Measurements from ENCODE around the gene SATB2.

SATB2 gene

DNA sequence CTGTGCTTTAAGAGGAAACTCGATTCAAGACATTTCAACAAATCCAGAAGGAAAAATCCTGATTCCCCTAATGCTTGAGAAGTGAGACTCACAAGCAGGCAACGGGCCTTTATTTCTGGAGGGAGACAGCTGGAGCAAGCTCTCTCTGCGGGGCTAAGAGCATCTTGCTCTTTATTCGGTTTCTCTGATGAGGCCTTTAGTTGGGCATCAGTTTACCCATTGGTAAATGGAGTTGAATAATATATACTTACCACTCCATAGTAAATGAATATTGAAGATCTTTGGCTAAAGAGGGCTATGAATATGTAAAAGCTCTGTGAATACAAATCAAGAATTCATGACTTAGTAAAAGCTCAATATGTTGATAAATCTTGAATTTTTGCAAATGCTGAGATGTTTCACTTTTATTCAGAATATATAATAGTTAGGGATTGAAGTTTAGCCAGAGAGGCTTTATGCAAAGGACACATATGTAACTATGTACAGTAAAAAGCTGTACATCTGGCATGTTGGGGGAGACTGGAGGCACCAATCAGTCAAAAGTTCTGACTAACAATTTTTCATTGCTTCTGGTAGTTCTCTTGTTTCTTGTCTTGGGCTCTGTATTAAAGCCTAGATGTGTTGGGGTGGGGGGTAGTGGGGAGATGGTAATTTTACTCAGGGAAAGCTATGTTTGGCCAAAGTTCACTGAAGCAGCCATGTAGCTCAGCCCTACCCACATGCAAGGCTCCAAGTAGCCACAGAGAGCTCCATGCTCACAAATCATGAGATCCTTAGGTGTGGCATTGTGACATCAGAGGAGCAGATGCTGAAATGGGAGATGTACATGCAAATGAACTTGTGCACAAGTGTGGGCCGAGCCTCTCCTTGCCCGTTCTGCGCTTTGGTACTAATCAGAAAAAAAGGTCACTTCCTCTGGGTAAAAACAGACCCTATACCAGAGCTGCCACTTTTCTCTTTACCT, 200.2 kb downstream of the SATB2 start:
- DNase-seq (ENCODE audit: low spot score) = no peak

DNA sequence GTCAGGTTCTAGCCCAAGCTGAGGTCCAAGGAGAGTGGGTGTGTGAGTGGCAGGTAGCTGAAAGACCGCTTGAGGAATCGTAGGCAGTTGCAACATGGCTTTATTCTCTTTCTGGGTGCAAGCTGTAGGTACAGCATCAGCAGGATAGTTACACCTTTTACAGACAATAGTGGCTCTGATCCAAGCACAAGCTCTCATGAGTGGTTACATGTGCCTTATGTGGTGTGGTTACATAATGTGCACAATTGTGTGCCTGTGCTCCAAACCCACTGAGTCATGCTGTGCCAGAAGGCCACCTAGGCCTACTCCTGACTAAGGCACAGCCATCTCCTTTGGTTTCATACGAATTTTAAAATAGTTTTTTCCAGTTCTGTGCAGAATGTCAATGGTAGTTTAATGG, 227.6 kb downstream of the SATB2 start:
- DNase-seq (ENCODE audit: low spot score) = no peak

DNA sequence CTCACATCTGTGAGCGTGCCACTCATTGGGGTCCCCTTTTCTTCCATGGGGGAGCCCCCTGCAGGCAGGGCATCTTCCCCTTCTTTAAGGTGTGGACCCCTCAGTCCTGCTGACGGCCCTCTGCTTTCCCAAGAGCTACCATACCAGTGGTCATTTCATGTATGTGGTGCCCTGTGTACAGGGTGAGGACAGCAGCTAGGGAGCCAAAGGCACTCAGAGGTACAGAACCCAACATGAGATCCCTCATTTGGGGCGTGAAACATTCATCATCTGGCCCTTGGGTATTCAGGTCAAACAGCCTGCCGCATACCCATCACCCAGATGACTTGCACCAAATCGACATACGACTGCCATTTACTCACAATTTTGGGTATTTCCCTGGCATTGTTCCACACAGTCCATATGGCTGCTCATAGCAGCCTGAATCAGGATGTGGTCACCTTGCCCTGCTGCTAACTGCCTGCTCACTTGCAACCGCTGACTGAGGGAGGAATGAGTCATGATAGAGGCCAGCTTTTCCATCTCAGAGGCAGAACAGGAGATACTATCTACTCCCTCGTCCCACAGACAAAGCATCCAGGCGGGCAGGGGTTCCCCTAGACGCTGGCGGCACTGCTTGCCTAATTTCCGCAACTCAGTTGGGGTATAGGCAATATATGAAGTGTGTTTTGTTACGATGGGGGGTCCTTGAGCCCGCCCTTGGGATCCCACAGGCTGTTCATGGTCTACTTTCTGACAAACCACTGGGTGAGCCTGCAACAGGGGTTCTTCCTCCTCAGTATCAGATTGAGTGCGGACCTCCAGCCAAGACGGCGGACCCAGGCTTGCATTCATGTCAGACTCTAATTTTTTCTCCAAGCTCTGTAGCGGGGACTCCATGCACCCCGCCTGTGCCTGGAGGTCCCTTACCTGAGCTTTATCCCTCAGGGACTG, 228.6 kb downstream of the SATB2 start:
- DNase-seq (ENCODE audit: low spot score) = no peak

DNA sequence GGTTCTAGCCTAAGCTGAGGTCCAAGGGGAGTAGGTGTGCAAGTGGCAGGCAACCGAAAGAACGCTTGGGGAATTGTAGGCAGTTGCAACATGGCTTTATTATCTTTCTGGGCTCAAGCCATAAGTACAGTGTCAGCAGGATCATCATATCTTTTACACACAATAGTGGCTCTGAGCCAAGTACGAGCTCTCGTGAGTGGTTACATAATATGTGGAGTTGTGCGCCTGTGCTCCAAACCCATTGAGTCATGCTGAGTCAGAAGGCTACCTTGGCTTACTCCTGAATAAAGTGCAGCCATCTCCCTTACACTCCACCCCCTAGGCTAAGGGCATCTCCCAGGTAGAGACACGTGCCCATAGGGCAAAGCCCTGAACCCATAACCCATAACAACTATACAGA, 233.9 kb downstream of the SATB2 start:
- no peak for DNase-seq (ENCODE audit: low spot score)

DNA sequence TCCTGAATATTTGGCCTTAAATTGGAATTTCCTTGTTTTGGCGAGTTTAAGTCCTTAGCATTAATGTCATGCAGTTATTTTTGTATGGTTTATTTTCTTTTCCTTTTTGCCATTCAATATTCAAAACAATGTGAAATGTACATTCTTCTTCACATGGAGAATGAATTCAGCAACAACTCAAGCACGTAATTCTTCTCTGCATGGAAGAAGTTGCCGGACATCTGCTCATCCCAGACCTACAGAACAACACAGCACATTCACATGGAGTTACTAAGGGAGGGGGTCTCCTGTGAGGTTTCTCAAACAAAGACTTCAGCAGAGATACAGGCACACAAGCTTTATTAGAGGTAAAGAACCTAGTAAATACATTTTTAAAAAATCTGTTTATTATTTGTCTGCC, 236.8 kb downstream of the SATB2 start:
- DNase-seq (ENCODE audit: low spot score) = no peak

DNA sequence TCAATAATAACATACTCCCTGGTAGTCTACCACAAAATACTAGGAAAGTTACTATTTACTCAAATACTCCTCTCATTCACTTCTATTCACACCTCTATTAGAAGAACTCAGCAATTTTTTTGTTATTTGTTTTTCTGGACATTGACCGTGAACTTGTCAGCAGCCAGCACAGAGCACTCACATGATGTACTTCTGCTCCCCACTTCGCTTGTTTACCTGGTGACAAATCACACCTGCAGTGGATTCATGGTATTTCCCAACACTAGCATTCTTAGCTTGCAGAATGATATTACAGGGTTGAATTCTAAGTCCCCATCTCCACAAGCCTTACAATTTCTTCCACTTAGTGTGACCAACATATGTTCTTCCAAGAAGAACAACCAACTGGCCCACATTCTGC, 238.2 kb downstream of the SATB2 start:
- no peak for DNase-seq (ENCODE audit: low spot score)
